NCI-H2081 (cell line): Measurements from ENCODE around the gene ARL14EP.

Experiments used
- DNase-seq, 2 experiments: peaks; one replicate each; lab custom pipeline; 2025; lab: John Stamatoyannopoulos, UW

ARL14EP gene

GRCh38 chr11:30380846-30381245, 57.9 kb downstream of the ARL14EP start:
- no peak for DNase-seq

GRCh38 chr11:30381879-30382278, 59.0 kb downstream of the ARL14EP start:
- DNase-seq, result no peak
